Measurements from ENCODE around the gene DYNLT4. TPM values are rescaled to one million over a fixed set of nuclear protein-coding genes. Genes with fewer than 3 reads are reported as not detected.

The DYNLT4 gene
- polyA plus RNA-seq, 1 of the 3 experiments (the other 2 are of a cell fraction): 0.61 TPM

GRCh38 chr1:44783697-44784093, 23.5 kb downstream of the DYNLT4 start:
- Histone ChIP-seq H2AFZ (ENCODE audit: low read depth) (no peak overlapping the region), H4K20me1 (ENCODE audit: insufficient read depth) (peaks cover 13% of the 10 kb centered on the region), H3K27ac (ENCODE audit: low read depth in 2 of 2, low read length in 1 of 2) (no peak overlapping the region), H3K36me3 (replicated peaks in 1 of 2; ENCODE audit: control insufficient read depth in 1 of 2, insufficient read depth in 2 of 2, low read length in 1 of 2) (peaks cover 6 to 31% of the 10 kb centered on the region in 2 experiments), H3K4me2 (no peak overlapping the region), H3K27me3 (ENCODE audit: insufficient read depth) (no peaks in the 10 kb centered on the region), H3K9me3 (no peaks in the 10 kb centered on the region), H3K9ac (no peak overlapping the region), H3K9me2 (no peaks in the 10 kb centered on the region), H3F3A (replicated peaks; ENCODE audit: insufficient read depth) (peaks cover 35% of the 10 kb centered on the region), H3K79me2 (ENCODE audit: insufficient read depth) (peaks cover 9% of the 10 kb centered on the region; the same call in 1 of the 2 replicates), H3K4me3 (ENCODE audit: low read depth in 2 of 2, low read length in 1 of 2) (no peak overlapping the region), H3K4me1 (ENCODE audit: control insufficient read depth in 1 of 2, insufficient read depth in 2 of 2, low read depth in 1 of 2, low read length in 1 of 2) (peaks cover 0 to 5% of the 10 kb centered on the region in 2 experiments; a peak in 1 of 4 replicates)
- TF ChIP-seq TCF12 (IDR thresholded peaks at IDR 0.05) (no peak), MEF2A (IDR thresholded peaks at IDR 0.05; ENCODE audit: borderline replicate concordance, low read depth) (no peak), MXI1 (IDR thresholded peaks at IDR 0.05; ENCODE audit: low read depth, low read length) (no peak), EZH2phosphoT487 (IDR thresholded peaks at IDR 0.05; ENCODE audit: borderline replicate concordance, low read depth) (no peak), FOSL2 (IDR thresholded peaks at IDR 0.05; ENCODE audit: borderline replicate concordance, low read depth) (no peak), GATA2 (CRISPR knock-in tag; IDR thresholded peaks at IDR 0.05) (no peak), TAF1 (IDR thresholded peaks at IDR 0.05; ENCODE audit: borderline replicate concordance, low read depth, low read length) (no peak), EP300 (IDR thresholded peaks at IDR 0.05; ENCODE audit: borderline replicate concordance in 1 of 2, low read depth in 1 of 2, low read length in 1 of 2) (no peak), USF2 (IDR thresholded peaks at IDR 0.05; ENCODE audit: borderline replicate concordance, low read depth, low read length) (no peak), GABPA (IDR thresholded peaks at IDR 0.05; ENCODE audit: low read depth) (no peak)
- DNase-seq: no peak
- WGBS (ENCODE audit: low lambda C conversion rate): 84% methylated on average over 8 of the region's 8 CpGs
- ChIA-PET POLR2A (interaction anchor here (1.3 to 2.3 kb wide), 2 partner anchors 8 to 25 kb away, joined by 7 to 10 read pairs; partner anchors contain the start of genes BTBD19 and RPS8), CTCF (interaction anchor here (0.7 to 1.2 kb wide), 5 partner anchors 8 to 68 kb away, joined by 3 to 4 read pairs (median 3); partner anchors contain the start of genes PLK3 and RPS8)

- H3F3A ChIP-seq (replicated peaks; ENCODE audit: insufficient read depth): peaks cover 60% of the 10 kb centered on the region
- H3K4me2 ChIP-seq: no peak overlapping the region
- H3K4me3 ChIP-seq (ENCODE audit: low read depth in 2 of 2, low read length in 1 of 2): no peak overlapping the region
- peaks cover 40% of the 10 kb centered on the region for H3K79me2 ChIP-seq (ENCODE audit: insufficient read depth)
- CTCF ChIA-PET: interaction anchor here (0.6 to 1.4 kb wide), 5 partner anchors 16 to 230 kb away, joined by 3 to 4 read pairs (median 3); partner anchors contain the start of genes HECTD3, PLK3 and RNU5D-1
- POLR2A ChIA-PET: interaction anchor here (0.8 to 1.4 kb wide), 3 partner anchors 9 to 28 kb away, joined by 3 to 5 read pairs (median 3); partner anchors contain the start of gene BTBD19
- no peaks in the 10 kb centered on the region for H3K9me3 ChIP-seq
- peaks cover 41% of the 10 kb centered on the region for H4K20me1 ChIP-seq (ENCODE audit: insufficient read depth)
- DNase-seq: no peak
- H3K27ac ChIP-seq (ENCODE audit: low read depth in 2 of 2, low read length in 1 of 2): no peak overlapping the region
- H3K27me3 ChIP-seq (ENCODE audit: insufficient read depth): no peaks in the 10 kb centered on the region
- no peaks in the 10 kb centered on the region for H3K9me2 ChIP-seq
- H3K4me1 ChIP-seq (ENCODE audit: control insufficient read depth in 1 of 2, insufficient read depth in 2 of 2, low read depth in 1 of 2, low read length in 1 of 2): peaks cover 14 to 18% of the 10 kb centered on the region in 2 experiments; a peak in 3 of 4 replicates
- H2AFZ ChIP-seq (ENCODE audit: low read depth): no peak overlapping the region
- WGBS (ENCODE audit: low lambda C conversion rate): 97% methylated on average over 12 of the region's 14 CpGs
- no peak overlapping the region for H3K9ac ChIP-seq
- no peak for TF ChIP-seq JUND (IDR thresholded peaks at IDR 0.05)
- TF ChIP-seq FOXM1 (IDR thresholded peaks at IDR 0.05; ENCODE audit: low read depth): no peak
- TF ChIP-seq RXRA (IDR thresholded peaks at IDR 0.05; ENCODE audit: borderline replicate concordance, low read depth): no peak
- H3K36me3 ChIP-seq (replicated peaks in 1 of 2; ENCODE audit: control insufficient read depth in 1 of 2, insufficient read depth in 2 of 2, low read length in 1 of 2): peaks cover 22 to 58% of the 10 kb centered on the region in 2 experiments
These were observed 26.5 kb downstream of the DYNLT4 start for GRCh38 chr1:44780583-44781121.
